ENCODE results near the gene AOAH. TPM values are rescaled to one million over a fixed set of nuclear protein-coding genes. Genes with fewer than 3 reads are reported as not detected.
"Not testable (repeated sequence)": the region's sequence is repeated elsewhere in the genome, so short reads cannot be mapped to it uniquely, and the experiment has no call there.

AOAH gene
- total RNA-seq, 2 experiments from 2014 or later: 15.4 to 18.5 TPM

- Mint-ChIP-seq H3K4me3 (no peak overlapping the region), H3K27ac (no peak overlapping the region), H3K27me3 (peaks cover 5% of the 10 kb centered on the region), H3K9me3 (peaks cover 30% of the 10 kb centered on the region), H3K4me1 (peaks cover 31% of the 10 kb centered on the region), H3K36me3 (ENCODE audit: low read depth) (peaks cover 25% of the 10 kb centered on the region)
- CTCF ChIA-PET: interaction anchor here (1.5 kb wide), 1 partner anchor 447 kb away, joined by 5 read pairs; no protein-coding TSS in a partner anchor
- DNase-seq: no peak
- POLR2A ChIA-PET: interaction anchor here (2.2 kb wide), 1 partner anchor 10 kb away, joined by 7 read pairs; the partner anchor contains the start of gene AOAH
Observed at GRCh38 chr7:36734731-36735130, 10.4 kb upstream of the AOAH start.

- CTCF ChIA-PET: no interaction called here
- Mint-ChIP-seq H3K27me3 (peaks cover 5% of the 10 kb centered on the region), H3K36me3 (ENCODE audit: low read depth) (peaks cover 32% of the 10 kb centered on the region), H3K4me3 (no peak overlapping the region), H3K27ac (no peak overlapping the region), H3K9me3 (peaks cover 32% of the 10 kb centered on the region), H3K4me1 (peaks cover 31% of the 10 kb centered on the region)
- no peak for DNase-seq
- POLR2A ChIA-PET: no interaction called here
Observed at GRCh38 chr7:36733411-36733810, 9.1 kb upstream of the AOAH start.

- POLR2A ChIA-PET: no interaction called here
- CTCF ChIA-PET: interaction anchor here (0.6 kb wide), 1 partner anchor 449 kb away, joined by 4 read pairs; no protein-coding TSS in a partner anchor
- Mint-ChIP-seq H3K4me1 (peaks cover 30% of the 10 kb centered on the region), H3K36me3 (ENCODE audit: low read depth) (peaks cover 32% of the 10 kb centered on the region), H3K4me3 (no peak overlapping the region), H3K9me3 (peaks cover 29% of the 10 kb centered on the region), H3K27ac (no peak overlapping the region), H3K27me3 (peaks cover 5% of the 10 kb centered on the region)
- DNase-seq: no peak
Observed at GRCh38 chr7:36732806-36733205, 8.5 kb upstream of the AOAH start.

- Mint-ChIP-seq H3K4me1 (peaks cover 34% of the 10 kb centered on the region), H3K9me3 (peaks cover 29% of the 10 kb centered on the region), H3K27ac (no peak overlapping the region), H3K27me3 (peaks cover 5% of the 10 kb centered on the region), H3K36me3 (ENCODE audit: low read depth) (peaks cover 32% of the 10 kb centered on the region), H3K4me3 (no peak overlapping the region)
- CTCF ChIA-PET: interaction anchor here (0.7 kb wide), 1 partner anchor 446 kb away, joined by 4 read pairs; no protein-coding TSS in a partner anchor
- DNase-seq: no peak
- POLR2A ChIA-PET: interaction anchor here (0.8 kb wide), 1 partner anchor 71 kb away, joined by 3 read pairs; no protein-coding TSS in a partner anchor
Observed at GRCh38 chr7:36730046-36730445, 5.8 kb upstream of the AOAH start.

GRCh38 chr7:36728143-36728542, 3.8 kb upstream of the AOAH start:
- H3K27me3 Mint-ChIP-seq: peaks cover 5% of the 10 kb centered on the region
- ChIA-PET POLR2A (interaction anchor here (0.9 to 2.2 kb wide), 2 partner anchors 20 to 37 kb away, joined by 3 to 5 read pairs; no protein-coding TSS in a partner anchor), CTCF (interaction anchor here (1.7 kb wide), 1 partner anchor 454 kb away, joined by 3 read pairs; no protein-coding TSS in a partner anchor)
- no peak for DNase-seq
- no peak overlapping the region for H3K27ac Mint-ChIP-seq
- peaks cover 21% of the 10 kb centered on the region for H3K9me3 Mint-ChIP-seq
- H3K36me3 Mint-ChIP-seq (ENCODE audit: low read depth): peaks cover 32% of the 10 kb centered on the region
- no peak overlapping the region for H3K4me3 Mint-ChIP-seq
- H3K4me1 Mint-ChIP-seq: peaks cover 44% of the 10 kb centered on the region

- POLR2A ChIA-PET: interaction anchor here (0.7 to 2.2 kb wide), 4 partner anchors 9 to 50 kb away, joined by 3 to 5 read pairs (median 3); no protein-coding TSS in a partner anchor
- CTCF ChIA-PET: interaction anchor here (0.6 to 1.7 kb wide), 2 partner anchors 135 to 455 kb away, joined by 3 to 4 read pairs; no protein-coding TSS in a partner anchor
- H3K4me1 Mint-ChIP-seq: peaks cover 52% of the 10 kb centered on the region
- peaks cover 34% of the 10 kb centered on the region for H3K36me3 Mint-ChIP-seq (ENCODE audit: low read depth)
- DNase-seq: peak; percentile 26
- peaks cover 5% of the 10 kb centered on the region for H3K27me3 Mint-ChIP-seq
- no peak overlapping the region for H3K27ac Mint-ChIP-seq
- H3K9me3 Mint-ChIP-seq: peaks cover 17% of the 10 kb centered on the region
- no peak overlapping the region for H3K4me3 Mint-ChIP-seq
Observed at GRCh38 chr7:36726806-36727503, 2.7 kb upstream of the AOAH start.

- POLR2A ChIA-PET: interaction anchor here (0.8 to 1.1 kb wide), 2 partner anchors 10 to 11 kb away, joined by 3 read pairs; no protein-coding TSS in a partner anchor
- Mint-ChIP-seq H3K9me3 (peaks cover 12% of the 10 kb centered on the region), H3K27ac (peak overlapping the region; percentile 33), H3K27me3 (peaks cover 5% of the 10 kb centered on the region), H3K36me3 (ENCODE audit: low read depth) (peaks cover 35% of the 10 kb centered on the region), H3K4me1 (peaks cover 57% of the 10 kb centered on the region), H3K4me3 (no peak overlapping the region)
- CTCF ChIA-PET: no interaction called here
- no peak for DNase-seq
Observed at GRCh38 chr7:36726311-36726710, 2.0 kb upstream of the AOAH start.

- POLR2A ChIA-PET: interaction anchor here (1.0 to 1.7 kb wide), 4 partner anchors 10 to 52 kb away, joined by 3 to 7 read pairs (median 6); no protein-coding TSS in a partner anchor
- Mint-ChIP-seq H3K36me3 (ENCODE audit: low read depth) (peaks cover 29% of the 10 kb centered on the region), H3K4me3 (no peak overlapping the region), H3K4me1 (peaks cover 65% of the 10 kb centered on the region), H3K9me3 (peaks cover 7% of the 10 kb centered on the region), H3K27ac (peak overlapping the region; percentile 90), H3K27me3 (no peaks in the 10 kb centered on the region)
- DNase-seq: no peak
- CTCF ChIA-PET: interaction anchor here (1.8 to 1.9 kb wide), 2 partner anchors 53 to 63 kb away, joined by 4 to 7 read pairs; no protein-coding TSS in a partner anchor
Observed at GRCh38 chr7:36724996-36725395, 702 bp upstream of the AOAH start.

- peaks cover 26% of the 10 kb centered on the region for H3K36me3 Mint-ChIP-seq (ENCODE audit: low read depth)
- ChIA-PET POLR2A (interaction anchor here (1.5 to 1.9 kb wide), 4 partner anchors 31 to 65 kb away, joined by 4 to 6 read pairs (median 5); no protein-coding TSS in a partner anchor), CTCF (interaction anchor here (1.5 to 1.6 kb wide), 2 partner anchors 31 to 52 kb away, joined by 3 to 5 read pairs; no protein-coding TSS in a partner anchor)
- no peaks in the 10 kb centered on the region for H3K9me3 Mint-ChIP-seq
- peak overlapping the region; percentile 90 for H3K27ac Mint-ChIP-seq
- H3K4me3 Mint-ChIP-seq: peak overlapping the region; percentile 80
- peaks cover 71% of the 10 kb centered on the region for H3K4me1 Mint-ChIP-seq
- no peak for DNase-seq
- no peaks in the 10 kb centered on the region for H3K27me3 Mint-ChIP-seq
Observed at GRCh38 chr7:36723291-36723690, 1.0 kb downstream of the AOAH start.

- Mint-ChIP-seq H3K4me1 (peaks cover 37% of the 10 kb centered on the region), H3K4me3 (no peak overlapping the region), H3K36me3 (ENCODE audit: low read depth) (peaks cover 41% of the 10 kb centered on the region), H3K27ac (no peak overlapping the region), H3K27me3 (no peaks in the 10 kb centered on the region), H3K9me3 (peaks cover 7% of the 10 kb centered on the region)
- no peak for DNase-seq
- ChIA-PET CTCF (interaction anchor here (1.1 kb wide), 1 partner anchor 48 kb away, joined by 3 read pairs; no protein-coding TSS in a partner anchor), POLR2A (interaction anchor here (0.6 to 0.7 kb wide), 2 partner anchors 634 to 916 kb away, joined by 4 to 5 read pairs; no protein-coding TSS in a partner anchor)
Observed at GRCh38 chr7:36719083-36719632, 5.1 kb downstream of the AOAH start.

- H3K9me3 Mint-ChIP-seq: peaks cover 12% of the 10 kb centered on the region
- no peak overlapping the region for H3K27ac Mint-ChIP-seq
- POLR2A ChIA-PET: no interaction called here
- DNase-seq: no peak
- no peak overlapping the region for H3K4me3 Mint-ChIP-seq
- H3K4me1 Mint-ChIP-seq: peaks cover 26% of the 10 kb centered on the region
- peaks cover 46% of the 10 kb centered on the region for H3K36me3 Mint-ChIP-seq (ENCODE audit: low read depth)
- H3K27me3 Mint-ChIP-seq: no peaks in the 10 kb centered on the region
- CTCF ChIA-PET: interaction anchor here (1.0 kb wide), 1 partner anchor 11 kb away, joined by 3 read pairs; no protein-coding TSS in a partner anchor
Observed at GRCh38 chr7:36717586-36717985, 6.7 kb downstream of the AOAH start.

- DNase-seq, H3K4me3 Mint-ChIP-seq, H3K27me3 Mint-ChIP-seq, POLR2A ChIA-PET, H3K27ac Mint-ChIP-seq: not testable (repeated sequence)
- Mint-ChIP-seq H3K36me3 (ENCODE audit: low read depth) (peaks cover 39% of the 10 kb centered on the region), H3K4me1 (peaks cover 19% of the 10 kb centered on the region), H3K9me3 (peaks cover 15% of the 10 kb centered on the region)
- CTCF ChIA-PET: interaction anchor here (1.0 kb wide), 1 partner anchor 11 kb away, joined by 3 read pairs; no protein-coding TSS in a partner anchor
Observed at GRCh38 chr7:36716802-36717201, 7.5 kb downstream of the AOAH start.

- H3K27ac Mint-ChIP-seq: no peak overlapping the region
- peaks cover 38% of the 10 kb centered on the region for H3K36me3 Mint-ChIP-seq (ENCODE audit: low read depth)
- ChIA-PET CTCF (no interaction called here), POLR2A (no interaction called here)
- peaks cover 13% of the 10 kb centered on the region for H3K9me3 Mint-ChIP-seq
- peaks cover 30% of the 10 kb centered on the region for H3K4me1 Mint-ChIP-seq
- no peak overlapping the region for H3K4me3 Mint-ChIP-seq
- H3K27me3 Mint-ChIP-seq: no peaks in the 10 kb centered on the region
- DNase-seq: no peak
Observed at GRCh38 chr7:36712015-36712414, 12.3 kb downstream of the AOAH start.

All from activated CD4-positive, alpha-beta memory T cell treated with anti-CD3 and anti-CD28 coated beads, Interleukin-2, amount 10 ng/mL, durations not matched to agents 7 days and 5 days (primary cell).